GM19324 (cell line): ENCODE measurements around the gene SUCLG2.

ENCODE experiments used
- ATAC-seq: cut with Tn5 transposase; IDR thresholded peaks from one replicate; pipeline ENCODE4 v1.9.1; 2021; ENCODE audit warnings: mild to moderate bottlenecking, moderate library complexity; ENCODE audit not compliant: unreplicated experiment, low FRiP score

Gene SUCLG2

GRCh38 chr3:67650084-67650483 lies 4.3 kb downstream of the SUCLG2 start:
- no peak for ATAC-seq

GRCh38 chr3:67649681-67650080 lies 4.7 kb downstream of the SUCLG2 start:
- ATAC-seq: no peak

GRCh38 chr3:67648701-67649100 lies 5.7 kb downstream of the SUCLG2 start:
- ATAC-seq: no peak

GRCh38 chr3:67648229-67648628 lies 6.2 kb downstream of the SUCLG2 start:
- no peak for ATAC-seq

- no peak for ATAC-seq
These were observed 7.0 kb downstream of the SUCLG2 start for GRCh38 chr3:67647390-67647878.

GRCh38 chr3:67646586-67647234 lies 7.7 kb downstream of the SUCLG2 start:
- ATAC-seq: no peak

- ATAC-seq: no peak
These were observed 9.6 kb downstream of the SUCLG2 start for GRCh38 chr3:67644827-67645226.

- ATAC-seq: no peak
These were observed 11.7 kb downstream of the SUCLG2 start for GRCh38 chr3:67642734-67643133.

GRCh38 chr3:67642190-67642589 lies 12.2 kb downstream of the SUCLG2 start:
- no peak for ATAC-seq

- no peak for ATAC-seq
These were observed 13.0 kb downstream of the SUCLG2 start for GRCh38 chr3:67641451-67641850.

- ATAC-seq: no peak
These were observed 14.3 kb downstream of the SUCLG2 start for GRCh38 chr3:67640023-67640660.

GRCh38 chr3:67637255-67637900 lies 17.0 kb downstream of the SUCLG2 start:
- no peak for ATAC-seq

- no peak for ATAC-seq
These were observed 18.6 kb downstream of the SUCLG2 start for GRCh38 chr3:67635806-67636205.

GRCh38 chr3:67635257-67635656 lies 19.2 kb downstream of the SUCLG2 start:
- no peak for ATAC-seq

GRCh38 chr3:67630666-67631362 lies 23.6 kb downstream of the SUCLG2 start:
- no peak for ATAC-seq

GRCh38 chr3:67624687-67625086 lies 29.7 kb downstream of the SUCLG2 start:
- no peak for ATAC-seq

GRCh38 chr3:67624078-67624477 lies 30.3 kb downstream of the SUCLG2 start:
- no peak for ATAC-seq

GRCh38 chr3:67622652-67623051 lies 31.8 kb downstream of the SUCLG2 start:
- ATAC-seq: no peak

- no peak for ATAC-seq
These were observed 33.5 kb downstream of the SUCLG2 start for GRCh38 chr3:67620869-67621268.

- no peak for ATAC-seq
These were observed 34.4 kb downstream of the SUCLG2 start for GRCh38 chr3:67619991-67620390.

GRCh38 chr3:67617518-67617917 lies 36.9 kb downstream of the SUCLG2 start:
- no peak for ATAC-seq
